HuH-7.5 (cell line): ENCODE results near the gene UVSSA.
"Not testable (repeated sequence)": the region's sequence is repeated elsewhere in the genome, so short reads cannot be mapped to it uniquely, and the experiment has no call there.

Source experiments
- DNase-seq: peaks from one replicate; pipeline ENCODE4 v3.0.0; 2011; ENCODE audit warnings: low spot score

The UVSSA gene

GRCh38 chr4:1316537-1317168 is 30.4 kb upstream of the UVSSA start:
- no peak for DNase-seq

GRCh38 chr4:1317177-1318045 is 29.6 kb upstream of the UVSSA start:
- DNase-seq: no peak

- DNase-seq: no peak
These were observed 29.0 kb upstream of the UVSSA start for GRCh38 chr4:1318046-1318375.

GRCh38 chr4:1318488-1319213 is 28.4 kb upstream of the UVSSA start:
- peak; percentile 67 for DNase-seq

- DNase-seq: no peak
These were observed 25.5 kb upstream of the UVSSA start for GRCh38 chr4:1321486-1321885.

DNA sequence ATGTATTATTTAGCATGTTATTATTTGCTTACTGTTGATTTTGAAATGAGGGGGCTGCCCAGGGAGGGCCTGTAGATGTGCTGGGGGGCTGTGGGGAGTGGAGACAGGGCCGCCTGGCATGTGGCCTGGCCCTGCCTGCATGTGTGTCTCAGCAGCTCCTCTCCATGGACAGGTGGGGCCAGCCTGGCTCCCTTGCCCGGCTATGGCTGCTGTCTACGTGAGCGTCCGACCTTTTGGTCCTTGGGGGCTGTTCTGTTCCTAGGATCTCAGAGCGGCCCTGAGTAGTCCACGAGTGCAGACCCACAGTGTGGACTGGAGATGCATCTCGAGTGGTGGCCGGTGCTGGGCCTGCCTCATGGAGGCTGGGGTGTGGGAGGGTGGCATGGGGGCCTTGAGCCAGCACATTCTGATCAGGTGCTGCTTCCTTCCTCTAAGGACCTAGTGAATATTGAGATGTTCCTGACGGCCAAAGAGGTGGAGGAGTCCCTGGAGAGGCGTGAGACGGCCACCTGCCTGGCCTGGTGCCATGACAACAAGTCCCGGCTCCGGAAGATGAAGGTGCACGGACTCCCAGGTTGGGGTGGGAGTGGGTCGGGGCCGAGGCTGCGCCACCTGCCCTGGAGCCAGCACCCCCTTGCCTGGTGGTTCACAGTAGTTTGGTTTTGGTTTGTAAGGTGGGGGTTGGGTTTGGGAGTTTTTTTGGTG is 24.9 kb upstream of the UVSSA start:
- DNase-seq: no peak

DNA sequence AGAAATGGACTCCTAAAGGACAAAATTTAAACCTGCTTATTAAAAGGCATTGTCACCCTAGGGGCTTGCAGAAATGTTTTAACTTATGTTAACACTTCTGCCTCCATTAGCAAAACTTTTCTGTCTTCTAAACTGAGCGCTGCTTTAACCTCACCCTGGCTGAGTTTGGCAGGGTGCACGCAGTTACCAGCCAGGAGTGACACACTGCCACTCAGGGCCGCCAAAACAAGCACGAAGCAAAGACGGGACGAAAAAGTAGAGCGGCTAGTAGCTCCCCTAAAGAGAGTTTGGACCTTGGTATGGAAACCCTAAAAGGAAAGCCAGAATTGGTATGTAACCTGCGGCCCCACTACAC is 23.8 kb upstream of the UVSSA start:
- no peak for DNase-seq

DNA sequence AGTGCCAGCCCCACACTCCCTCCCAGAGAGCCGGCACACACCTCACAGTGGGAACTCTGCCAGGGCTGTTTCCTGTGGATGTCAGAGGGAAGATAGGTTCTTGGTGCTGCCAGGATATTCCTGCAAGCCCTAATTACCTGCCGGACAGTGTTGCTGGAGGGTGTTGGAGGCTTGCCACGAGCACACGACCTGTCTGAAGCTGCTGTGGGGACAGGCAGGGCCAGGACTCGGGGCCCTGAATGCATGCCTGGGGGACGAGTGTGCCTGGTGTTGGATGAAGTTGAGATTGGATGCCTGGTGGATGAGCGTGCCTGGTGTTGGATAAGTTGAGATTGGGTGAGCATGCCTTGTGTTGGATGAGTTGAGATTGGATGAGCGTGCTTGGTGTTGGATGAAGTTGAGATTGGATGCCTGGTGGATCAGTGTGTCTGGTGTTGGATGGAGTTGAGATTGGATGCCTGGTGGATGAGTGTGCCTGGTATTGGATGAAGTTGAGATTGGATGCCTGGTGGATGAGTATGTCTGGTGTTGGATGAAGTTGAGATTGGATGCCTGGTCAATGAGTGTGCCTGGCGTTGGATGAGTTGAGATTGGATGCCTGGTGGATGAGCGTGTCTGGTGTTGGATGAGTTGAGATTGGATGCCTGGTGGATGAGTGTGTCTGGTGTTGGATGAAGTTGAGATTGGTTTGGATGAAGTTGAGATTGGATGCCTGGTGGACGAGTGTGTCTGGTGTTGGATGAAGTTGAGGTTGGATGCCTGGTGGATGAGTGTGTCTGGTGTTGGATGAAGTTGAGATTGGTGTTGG is 23.2 kb upstream of the UVSSA start:
- no peak for DNase-seq

DNA sequence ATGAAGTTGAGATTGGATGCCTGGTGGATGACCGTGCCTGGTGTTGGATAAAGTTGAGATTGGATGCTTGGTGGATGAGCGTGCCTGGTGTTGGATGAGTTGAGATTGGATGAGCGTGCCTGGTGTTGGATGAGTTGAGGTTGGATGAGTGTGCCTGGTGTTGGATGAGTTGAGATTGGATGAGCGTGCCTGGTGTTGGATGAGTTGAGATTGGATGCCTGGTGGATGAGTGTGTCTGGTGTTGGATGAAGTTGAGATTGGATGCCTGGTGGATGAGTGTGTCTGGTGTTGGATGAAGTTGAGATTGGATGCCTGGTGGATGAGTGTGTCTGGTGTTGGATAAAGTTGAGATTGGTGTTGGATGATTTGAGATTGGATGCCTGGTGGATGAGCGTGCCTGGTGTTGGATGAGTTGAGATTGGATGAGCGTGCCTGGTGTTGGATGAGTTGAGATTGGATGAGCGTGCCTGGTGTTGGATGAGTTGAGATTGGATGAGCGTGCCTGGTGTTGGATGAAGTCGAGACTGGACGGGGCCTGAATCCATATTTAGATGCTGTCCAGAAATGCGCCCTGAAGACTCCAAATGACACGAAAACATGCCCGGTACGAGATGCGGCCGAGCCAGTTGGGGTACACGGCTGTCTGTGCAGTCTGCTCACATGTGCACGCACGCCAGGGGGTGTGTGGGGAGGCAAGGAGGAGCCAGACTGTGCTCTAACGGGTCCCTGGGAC is 22.4 kb upstream of the UVSSA start:
- not testable (repeated sequence) for DNase-seq

- no peak for DNase-seq
These were observed 21.9 kb upstream of the UVSSA start for GRCh38 chr4:1325176-1325480.

- DNase-seq: no peak
These were observed 21.1 kb upstream of the UVSSA start for GRCh38 chr4:1325681-1326635.

- no peak for DNase-seq
These were observed 20.1 kb upstream of the UVSSA start for GRCh38 chr4:1326751-1327525.

GRCh38 chr4:1327526-1328266 is 19.3 kb upstream of the UVSSA start:
- DNase-seq: no peak

DNA sequence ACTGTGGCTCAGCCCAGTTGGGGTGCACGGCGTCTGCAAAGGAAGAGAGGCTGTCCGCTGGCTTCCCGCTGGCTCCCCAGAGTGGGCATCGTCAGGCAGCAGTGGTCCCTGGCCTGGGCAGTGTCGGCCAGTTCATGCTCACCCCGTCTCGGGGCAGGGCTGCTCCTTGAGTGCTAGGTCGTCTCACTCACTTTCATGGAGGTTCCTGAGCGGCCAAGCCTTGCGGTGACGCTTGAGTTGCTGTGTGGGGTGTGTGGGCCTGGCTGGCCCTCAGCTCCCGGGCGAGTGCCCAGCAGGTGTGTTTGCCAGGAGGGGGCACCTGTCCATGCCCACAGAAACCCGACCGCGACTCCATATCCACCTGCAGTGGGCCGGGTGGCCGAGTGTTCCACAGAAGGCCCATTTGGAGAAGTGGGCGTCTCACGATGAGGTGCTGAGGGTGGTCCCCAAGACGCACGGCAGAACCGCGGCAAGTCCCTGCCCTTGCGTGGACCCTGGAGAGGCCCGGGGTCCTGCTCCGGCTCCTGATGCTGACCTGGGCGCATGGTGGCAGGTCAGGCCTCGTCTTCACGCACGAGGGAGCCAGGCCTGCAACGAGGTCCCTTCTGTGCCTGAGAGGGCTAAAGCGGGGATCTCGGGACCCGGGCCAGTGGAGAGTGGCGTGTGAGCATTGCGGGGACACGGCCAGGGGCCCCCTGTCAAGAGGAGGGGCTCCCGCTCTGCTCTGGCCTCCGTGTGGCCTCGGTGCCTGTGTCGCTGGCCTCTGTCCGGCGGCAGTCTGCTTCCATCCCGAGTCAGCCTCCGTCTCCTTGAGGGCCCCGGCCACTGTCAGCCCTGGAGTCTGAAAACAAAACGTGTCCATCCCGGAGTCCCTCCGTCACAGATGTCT is 18.5 kb upstream of the UVSSA start:
- DNase-seq: no peak

DNA sequence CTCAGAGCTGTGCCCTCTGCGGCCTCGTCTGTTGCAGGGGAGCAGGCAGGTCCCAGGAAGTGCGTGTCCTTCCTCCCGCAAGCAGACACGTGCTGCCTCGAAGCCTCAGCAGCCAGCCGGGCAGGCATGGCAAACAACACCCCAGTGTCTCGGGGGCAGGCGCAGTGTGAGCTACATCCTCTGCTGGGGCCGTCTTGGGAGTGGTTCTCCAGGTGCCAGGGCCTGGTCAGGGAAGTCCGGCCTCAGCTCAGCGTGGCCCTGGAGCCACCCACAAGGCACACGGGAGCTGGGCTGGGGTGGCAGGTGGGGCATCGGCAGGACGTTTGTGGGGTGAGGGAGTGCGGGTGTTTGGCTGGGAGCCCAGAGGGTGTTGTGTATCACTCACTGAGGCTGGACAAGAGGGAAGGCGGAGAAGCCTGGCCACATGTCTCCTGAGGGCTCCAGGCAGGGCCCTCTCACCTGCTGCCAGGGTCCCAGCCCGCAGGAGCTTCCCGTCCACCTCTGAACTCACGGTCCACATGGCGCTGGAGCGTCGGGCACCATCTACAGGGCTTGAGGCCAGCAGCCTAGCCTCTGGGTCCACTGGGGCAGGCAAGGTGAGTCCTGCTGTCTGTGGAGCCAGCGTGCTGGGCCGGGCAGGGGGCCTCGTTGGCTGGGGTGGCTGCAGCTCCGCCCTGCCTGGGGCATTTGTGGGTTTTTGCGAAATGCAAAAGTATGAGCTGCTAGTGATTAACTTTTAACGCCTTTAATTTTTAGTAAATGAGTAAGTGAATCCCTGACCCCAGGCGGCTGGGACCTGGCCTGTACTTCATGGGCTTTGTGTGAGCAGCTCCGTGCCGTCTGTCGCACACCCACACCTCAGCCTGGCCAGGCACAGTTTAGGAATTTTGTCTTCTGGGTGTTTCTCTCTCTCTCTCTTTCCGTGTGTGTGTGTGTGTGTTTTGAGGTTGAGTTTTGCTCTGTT is 17.3 kb upstream of the UVSSA start:
- no peak for DNase-seq
